WTC11 (cell line): ENCODE measurements around the gene SUSD6. TPM values are rescaled to one million over a fixed set of nuclear protein-coding genes. Genes with fewer than 3 reads are reported as not detected.

Experiments
- ATAC-seq: fragments of 200-7000 bp; cut with Tn5 transposase; 2 replicates; pipeline ENCODE4 v1.10.0; 2021; ENCODE audit warnings: mild to moderate bottlenecking, moderate library complexity
- CTCF ChIA-PET: fragments of 300-600 bp; sonication (Branson Sonifier 250); formaldehyde crosslinking; loops from one replicate; lab custom pipeline; 2021; ENCODE audit warnings: antibody characterized with exemption; lab: Charles Lee
- POLR2A ChIA-PET: fragments of 350-600 bp; sonication (Branson Sonifier 250); formaldehyde crosslinking; loops from one replicate; lab custom pipeline; 2021; ENCODE audit warnings: antibody characterized with exemption; lab: Charles Lee
- DNase-seq: peaks from one replicate; pipeline ENCODE4 v3.0.0; 2021; ENCODE audit warnings: low spot score
- H3K27ac Mint-ChIP-seq: 2 replicates; pipeline ENCODE4 v1.8.0; 2021; ENCODE audit warnings: mixed read lengths
- H3K27me3 Mint-ChIP-seq: 2 replicates; pipeline ENCODE4 v1.8.0; 2021; ENCODE audit warnings: low read depth, mild to moderate bottlenecking, moderate library complexity, mixed read lengths
- H3K36me3 Mint-ChIP-seq: 2 replicates; pipeline ENCODE4 v1.8.0; 2021; ENCODE audit warnings: mixed read lengths
- H3K4me1 Mint-ChIP-seq: 2 replicates; pipeline ENCODE4 v1.8.0; 2022; ENCODE audit warnings: mixed read lengths
- H3K4me3 Mint-ChIP-seq: 2 replicates; pipeline ENCODE4 v1.8.0; 2021; ENCODE audit warnings: mild to moderate bottlenecking, moderate library complexity, mixed read lengths
- H3K9me3 Mint-ChIP-seq: 2 replicates; pipeline ENCODE4 v1.8.0; 2021; ENCODE audit warnings: mixed read lengths
- GRHL2 ChIP-seq: fragments of 250-450 bp; sonication (Bioruptor Pico); IDR thresholded peaks from 2 replicates; pipeline ENCODE4 v1.8.0; 2022; ENCODE audit warnings: mild to moderate bottlenecking, moderate library complexity; ENCODE audit not compliant: insufficient replicate concordance, severe bottlenecking
- KAT7 ChIP-seq: sonication (generic); formaldehyde crosslinking; IDR thresholded peaks from 2 replicates; pipeline ENCODE4 v1.8.1; 2023; ENCODE audit warnings: missing genetic modification reagents, mild to moderate bottlenecking, borderline replicate concordance
- MYBL2 ChIP-seq: sonication (generic); formaldehyde crosslinking; IDR thresholded peaks from 2 replicates; pipeline ENCODE4 v1.8.1; 2023; ENCODE audit warnings: mild to moderate bottlenecking, moderate library complexity, missing genetic modification reagents
- NFATC4 ChIP-seq: fragments of 250-450 bp; sonication (Bioruptor Pico); IDR thresholded peaks from 2 replicates; pipeline ENCODE4 v1.9.0; 2021; ENCODE audit warnings: mild to moderate bottlenecking
- NR1H2 ChIP-seq: sonication (generic); formaldehyde crosslinking; IDR thresholded peaks from 2 replicates; pipeline ENCODE4 v1.9.0; 2021; ENCODE audit warnings: mild to moderate bottlenecking, moderate library complexity, missing genetic modification reagents
- PRRX2 ChIP-seq: fragments of 250-450 bp; sonication (Bioruptor Pico); IDR thresholded peaks from 2 replicates; pipeline ENCODE4 v1.8.0; 2021; ENCODE audit warnings: mild to moderate bottlenecking
- RORB ChIP-seq: fragments of 250-450 bp; sonication (Bioruptor Pico); IDR thresholded peaks from 2 replicates; pipeline ENCODE4 v1.9.0; 2021; ENCODE audit warnings: mild to moderate bottlenecking
- SOX15 ChIP-seq: fragments of 250-450 bp; sonication (Bioruptor Pico); IDR thresholded peaks from 2 replicates; pipeline ENCODE4 v1.9.0; 2021; ENCODE audit warnings: mild to moderate bottlenecking
- ZNF317 ChIP-seq: sonication (generic); formaldehyde crosslinking; IDR thresholded peaks from 2 replicates; pipeline ENCODE4 v1.8.1; 2023; ENCODE audit warnings: low read depth, mild to moderate bottlenecking, moderate library complexity, missing genetic modification reagents, borderline replicate concordance
- ZNF416 ChIP-seq: fragments of 250-450 bp; sonication (Bioruptor Pico); IDR thresholded peaks from 2 replicates; pipeline ENCODE4 v1.9.0; 2021; ENCODE audit warnings: mild to moderate bottlenecking, inconsistent platforms
- total RNA-seq: library from RNA; stranded (reverse); gene quantifications from 3 replicates; pipeline ENCODE4 v1.2.3, GENCODE V29; 2021
- TF ChIP-seq, protein P1 (sequence below): sonication (generic); formaldehyde crosslinking; conservative IDR thresholded peaks from 2 replicates; pipeline ENCODE4 v1.8.1; 2023; ENCODE audit warnings: mild to moderate bottlenecking, low read depth, missing genetic modification reagents, moderate library complexity
- TF ChIP-seq, protein P2 (sequence below): sonication (generic); formaldehyde crosslinking; IDR thresholded peaks from 2 replicates; pipeline ENCODE4 v1.8.0; 2023; ENCODE audit warnings: mild to moderate bottlenecking, missing genetic modification reagents
- TF ChIP-seq, protein P3 (sequence below): sonication (generic); formaldehyde crosslinking; IDR thresholded peaks from 2 replicates; pipeline ENCODE4 v1.8.0; 2022; ENCODE audit warnings: missing genetic modification reagents
- TF ChIP-seq, protein P4 (sequence below): sonication (generic); formaldehyde crosslinking; IDR thresholded peaks from 2 replicates; pipeline ENCODE4 v1.8.1; 2023; ENCODE audit warnings: mild to moderate bottlenecking, moderate library complexity, missing genetic modification reagents
- TF ChIP-seq, protein P5 (sequence below): sonication (generic); formaldehyde crosslinking; IDR thresholded peaks from 2 replicates; pipeline ENCODE4 v1.8.0; 2023; ENCODE audit warnings: missing genetic modification reagents, mild to moderate bottlenecking, borderline replicate concordance
- TF ChIP-seq, protein P6 (sequence below): sonication (generic); formaldehyde crosslinking; IDR thresholded peaks from 2 replicates; pipeline ENCODE4 v1.8.0; 2023; ENCODE audit warnings: missing genetic modification reagents

Gene SUSD6
- total RNA-seq, 1 experiment from 2014 or later: 10.1 TPM

DNA sequence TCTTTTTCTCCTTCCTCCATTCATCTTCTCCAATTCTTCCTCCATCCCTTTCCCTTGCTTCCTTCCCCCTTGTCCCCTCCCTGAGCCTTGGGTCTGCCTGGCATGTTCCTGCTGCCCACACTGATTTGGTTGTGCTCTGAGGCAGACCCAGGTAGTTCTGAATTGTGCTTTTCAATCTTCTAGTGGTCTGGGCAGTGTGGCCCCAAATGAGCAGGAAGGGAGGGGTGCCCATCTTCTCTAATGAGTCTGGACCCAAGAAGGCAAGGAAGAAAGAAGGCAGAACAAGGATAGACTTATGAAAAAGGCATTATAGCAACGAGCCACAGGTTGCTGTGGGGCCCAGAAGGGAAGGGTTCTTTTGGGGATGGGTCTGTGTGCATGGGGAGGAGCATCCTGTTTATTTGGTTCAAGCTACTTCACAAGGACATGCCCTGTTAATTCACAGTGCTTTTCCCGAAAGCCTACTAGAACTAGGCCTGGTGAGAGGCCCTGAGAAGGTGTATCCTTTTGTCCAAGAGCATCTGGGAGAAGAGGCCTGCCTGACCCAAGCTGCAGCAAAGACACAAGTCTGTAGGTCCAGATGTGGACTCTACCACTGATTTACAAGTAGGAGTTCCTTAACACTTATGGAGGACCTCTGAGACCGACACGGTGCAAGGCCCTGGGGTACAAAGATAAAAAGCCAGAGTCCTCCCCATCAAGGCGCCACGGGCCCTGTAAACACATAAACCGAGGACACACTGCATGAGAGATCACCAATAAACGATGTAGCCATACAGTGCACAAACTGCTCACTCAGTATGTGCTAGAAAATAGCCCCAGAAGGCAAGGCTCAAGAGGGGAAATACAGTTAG is 1.1 kb upstream of the SUSD6 start:
- POLR2A ChIA-PET: no interaction called here
- Mint-ChIP-seq H3K36me3 (no peaks in the 10 kb centered on the region), H3K4me3 (peak overlapping the region; percentile 83), H3K9me3 (no peaks in the 10 kb centered on the region), H3K27ac (peak overlapping the region; percentile 34), H3K27me3 (peaks cover 10% of the 10 kb centered on the region)
- ATAC-seq (no peak), DNase-seq (no peak)
- no peak for TF ChIP-seq MYBL2
- TF ChIP-seq, all 79 proteins: peak for 0
- CTCF ChIA-PET: interaction anchor here (0.9 to 1.5 kb wide), 3 partner anchors 26 to 117 kb away, joined by 4 read pairs; no protein-coding TSS in a partner anchor
- peaks cover 36% of the 10 kb centered on the region for H3K4me1 Mint-ChIP-seq

DNA sequence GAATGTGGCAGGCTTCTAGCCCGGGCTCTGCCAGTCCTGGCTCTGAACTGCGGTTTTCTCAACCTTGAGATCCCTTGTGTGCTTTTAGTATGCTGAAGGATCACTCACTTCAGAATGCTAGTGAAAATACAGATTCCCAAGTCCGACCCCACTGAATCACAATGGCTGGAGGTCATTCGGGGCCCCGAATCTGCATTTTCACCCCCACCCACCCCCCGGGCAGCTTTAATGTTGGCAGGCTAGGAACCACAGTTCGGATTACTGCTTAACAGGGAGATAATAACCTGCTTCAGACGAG is 573 bp upstream of the SUSD6 start:
- ATAC-seq (no peak), DNase-seq (no peak)
- ChIA-PET POLR2A (interaction anchor here (0.6 kb wide), 1 partner anchor 16 kb away, joined by 3 read pairs; no protein-coding TSS in a partner anchor), CTCF (interaction anchor here (0.9 to 1.5 kb wide), 2 partner anchors 26 to 116 kb away, joined by 4 read pairs; no protein-coding TSS in a partner anchor)
- peaks cover 10% of the 10 kb centered on the region for H3K27me3 Mint-ChIP-seq
- H3K27ac Mint-ChIP-seq: peak overlapping the region; percentile 60; the same call in 1 of the 2 replicates
- peak overlapping the region; percentile 83 for H3K4me3 Mint-ChIP-seq
- H3K36me3 Mint-ChIP-seq: no peaks in the 10 kb centered on the region
- H3K4me1 Mint-ChIP-seq: peaks cover 39% of the 10 kb centered on the region
- no peaks in the 10 kb centered on the region for H3K9me3 Mint-ChIP-seq
- no peak for TF ChIP-seq ZNF416 (CRISPR knock-in tag)
- no peak for TF ChIP-seq KAT7 (CRISPR knock-in tag)
- TF ChIP-seq NFATC4 (CRISPR knock-in tag): no peak
- TF ChIP-seq, protein P1, sequence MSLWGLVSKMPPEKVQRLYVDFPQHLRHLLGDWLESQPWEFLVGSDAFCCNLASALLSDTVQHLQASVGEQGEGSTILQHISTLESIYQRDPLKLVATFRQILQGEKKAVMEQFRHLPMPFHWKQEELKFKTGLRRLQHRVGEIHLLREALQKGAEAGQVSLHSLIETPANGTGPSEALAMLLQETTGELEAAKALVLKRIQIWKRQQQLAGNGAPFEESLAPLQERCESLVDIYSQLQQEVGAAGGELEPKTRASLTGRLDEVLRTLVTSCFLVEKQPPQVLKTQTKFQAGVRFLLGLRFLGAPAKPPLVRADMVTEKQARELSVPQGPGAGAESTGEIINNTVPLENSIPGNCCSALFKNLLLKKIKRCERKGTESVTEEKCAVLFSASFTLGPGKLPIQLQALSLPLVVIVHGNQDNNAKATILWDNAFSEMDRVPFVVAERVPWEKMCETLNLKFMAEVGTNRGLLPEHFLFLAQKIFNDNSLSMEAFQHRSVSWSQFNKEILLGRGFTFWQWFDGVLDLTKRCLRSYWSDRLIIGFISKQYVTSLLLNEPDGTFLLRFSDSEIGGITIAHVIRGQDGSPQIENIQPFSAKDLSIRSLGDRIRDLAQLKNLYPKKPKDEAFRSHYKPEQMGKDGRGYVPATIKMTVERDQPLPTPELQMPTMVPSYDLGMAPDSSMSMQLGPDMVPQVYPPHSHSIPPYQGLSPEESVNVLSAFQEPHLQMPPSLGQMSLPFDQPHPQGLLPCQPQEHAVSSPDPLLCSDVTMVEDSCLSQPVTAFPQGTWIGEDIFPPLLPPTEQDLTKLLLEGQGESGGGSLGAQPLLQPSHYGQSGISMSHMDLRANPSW (CRISPR knock-in tag): no peak
- TF ChIP-seq, protein P2, sequence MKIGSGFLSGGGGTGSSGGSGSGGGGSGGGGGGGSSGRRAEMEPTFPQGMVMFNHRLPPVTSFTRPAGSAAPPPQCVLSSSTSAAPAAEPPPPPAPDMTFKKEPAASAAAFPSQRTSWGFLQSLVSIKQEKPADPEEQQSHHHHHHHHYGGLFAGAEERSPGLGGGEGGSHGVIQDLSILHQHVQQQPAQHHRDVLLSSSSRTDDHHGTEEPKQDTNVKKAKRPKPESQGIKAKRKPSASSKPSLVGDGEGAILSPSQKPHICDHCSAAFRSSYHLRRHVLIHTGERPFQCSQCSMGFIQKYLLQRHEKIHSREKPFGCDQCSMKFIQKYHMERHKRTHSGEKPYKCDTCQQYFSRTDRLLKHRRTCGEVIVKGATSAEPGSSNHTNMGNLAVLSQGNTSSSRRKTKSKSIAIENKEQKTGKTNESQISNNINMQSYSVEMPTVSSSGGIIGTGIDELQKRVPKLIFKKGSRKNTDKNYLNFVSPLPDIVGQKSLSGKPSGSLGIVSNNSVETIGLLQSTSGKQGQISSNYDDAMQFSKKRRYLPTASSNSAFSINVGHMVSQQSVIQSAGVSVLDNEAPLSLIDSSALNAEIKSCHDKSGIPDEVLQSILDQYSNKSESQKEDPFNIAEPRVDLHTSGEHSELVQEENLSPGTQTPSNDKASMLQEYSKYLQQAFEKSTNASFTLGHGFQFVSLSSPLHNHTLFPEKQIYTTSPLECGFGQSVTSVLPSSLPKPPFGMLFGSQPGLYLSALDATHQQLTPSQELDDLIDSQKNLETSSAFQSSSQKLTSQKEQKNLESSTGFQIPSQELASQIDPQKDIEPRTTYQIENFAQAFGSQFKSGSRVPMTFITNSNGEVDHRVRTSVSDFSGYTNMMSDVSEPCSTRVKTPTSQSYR (CRISPR knock-in tag): no peak
- no peak for TF ChIP-seq RORB (CRISPR knock-in tag)
- TF ChIP-seq, protein P3, sequence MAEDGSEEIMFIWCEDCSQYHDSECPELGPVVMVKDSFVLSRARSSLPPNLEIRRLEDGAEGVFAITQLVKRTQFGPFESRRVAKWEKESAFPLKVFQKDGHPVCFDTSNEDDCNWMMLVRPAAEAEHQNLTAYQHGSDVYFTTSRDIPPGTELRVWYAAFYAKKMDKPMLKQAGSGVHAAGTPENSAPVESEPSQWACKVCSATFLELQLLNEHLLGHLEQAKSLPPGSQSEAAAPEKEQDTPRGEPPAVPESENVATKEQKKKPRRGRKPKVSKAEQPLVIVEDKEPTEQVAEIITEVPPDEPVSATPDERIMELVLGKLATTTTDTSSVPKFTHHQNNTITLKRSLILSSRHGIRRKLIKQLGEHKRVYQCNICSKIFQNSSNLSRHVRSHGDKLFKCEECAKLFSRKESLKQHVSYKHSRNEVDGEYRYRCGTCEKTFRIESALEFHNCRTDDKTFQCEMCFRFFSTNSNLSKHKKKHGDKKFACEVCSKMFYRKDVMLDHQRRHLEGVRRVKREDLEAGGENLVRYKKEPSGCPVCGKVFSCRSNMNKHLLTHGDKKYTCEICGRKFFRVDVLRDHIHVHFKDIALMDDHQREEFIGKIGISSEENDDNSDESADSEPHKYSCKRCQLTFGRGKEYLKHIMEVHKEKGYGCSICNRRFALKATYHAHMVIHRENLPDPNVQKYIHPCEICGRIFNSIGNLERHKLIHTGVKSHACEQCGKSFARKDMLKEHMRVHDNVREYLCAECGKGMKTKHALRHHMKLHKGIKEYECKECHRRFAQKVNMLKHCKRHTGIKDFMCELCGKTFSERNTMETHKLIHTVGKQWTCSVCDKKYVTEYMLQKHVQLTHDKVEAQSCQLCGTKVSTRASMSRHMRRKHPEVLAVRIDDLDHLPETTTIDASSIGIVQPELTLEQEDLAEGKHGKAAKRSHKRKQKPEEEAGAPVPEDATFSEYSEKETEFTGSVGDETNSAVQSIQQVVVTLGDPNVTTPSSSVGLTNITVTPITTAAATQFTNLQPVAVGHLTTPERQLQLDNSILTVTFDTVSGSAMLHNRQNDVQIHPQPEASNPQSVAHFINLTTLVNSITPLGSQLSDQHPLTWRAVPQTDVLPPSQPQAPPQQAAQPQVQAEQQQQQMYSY (CRISPR knock-in tag): no peak
- no peak for TF ChIP-seq SOX15 (CRISPR knock-in tag)
- TF ChIP-seq, protein P4, sequence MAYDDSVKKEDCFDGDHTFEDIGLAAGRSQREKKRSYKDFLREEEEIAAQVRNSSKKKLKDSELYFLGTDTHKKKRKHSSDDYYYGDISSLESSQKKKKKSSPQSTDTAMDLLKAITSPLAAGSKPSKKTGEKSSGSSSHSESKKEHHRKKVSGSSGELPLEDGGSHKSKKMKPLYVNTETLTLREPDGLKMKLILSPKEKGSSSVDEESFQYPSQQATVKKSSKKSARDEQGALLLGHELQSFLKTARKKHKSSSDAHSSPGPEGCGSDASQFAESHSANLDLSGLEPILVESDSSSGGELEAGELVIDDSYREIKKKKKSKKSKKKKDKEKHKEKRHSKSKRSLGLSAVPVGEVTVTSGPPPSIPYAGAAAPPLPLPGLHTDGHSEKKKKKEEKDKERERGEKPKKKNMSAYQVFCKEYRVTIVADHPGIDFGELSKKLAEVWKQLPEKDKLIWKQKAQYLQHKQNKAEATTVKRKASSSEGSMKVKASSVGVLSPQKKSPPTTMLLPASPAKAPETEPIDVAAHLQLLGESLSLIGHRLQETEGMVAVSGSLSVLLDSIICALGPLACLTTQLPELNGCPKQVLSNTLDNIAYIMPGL (CRISPR knock-in tag): no peak
- TF ChIP-seq, protein P5, sequence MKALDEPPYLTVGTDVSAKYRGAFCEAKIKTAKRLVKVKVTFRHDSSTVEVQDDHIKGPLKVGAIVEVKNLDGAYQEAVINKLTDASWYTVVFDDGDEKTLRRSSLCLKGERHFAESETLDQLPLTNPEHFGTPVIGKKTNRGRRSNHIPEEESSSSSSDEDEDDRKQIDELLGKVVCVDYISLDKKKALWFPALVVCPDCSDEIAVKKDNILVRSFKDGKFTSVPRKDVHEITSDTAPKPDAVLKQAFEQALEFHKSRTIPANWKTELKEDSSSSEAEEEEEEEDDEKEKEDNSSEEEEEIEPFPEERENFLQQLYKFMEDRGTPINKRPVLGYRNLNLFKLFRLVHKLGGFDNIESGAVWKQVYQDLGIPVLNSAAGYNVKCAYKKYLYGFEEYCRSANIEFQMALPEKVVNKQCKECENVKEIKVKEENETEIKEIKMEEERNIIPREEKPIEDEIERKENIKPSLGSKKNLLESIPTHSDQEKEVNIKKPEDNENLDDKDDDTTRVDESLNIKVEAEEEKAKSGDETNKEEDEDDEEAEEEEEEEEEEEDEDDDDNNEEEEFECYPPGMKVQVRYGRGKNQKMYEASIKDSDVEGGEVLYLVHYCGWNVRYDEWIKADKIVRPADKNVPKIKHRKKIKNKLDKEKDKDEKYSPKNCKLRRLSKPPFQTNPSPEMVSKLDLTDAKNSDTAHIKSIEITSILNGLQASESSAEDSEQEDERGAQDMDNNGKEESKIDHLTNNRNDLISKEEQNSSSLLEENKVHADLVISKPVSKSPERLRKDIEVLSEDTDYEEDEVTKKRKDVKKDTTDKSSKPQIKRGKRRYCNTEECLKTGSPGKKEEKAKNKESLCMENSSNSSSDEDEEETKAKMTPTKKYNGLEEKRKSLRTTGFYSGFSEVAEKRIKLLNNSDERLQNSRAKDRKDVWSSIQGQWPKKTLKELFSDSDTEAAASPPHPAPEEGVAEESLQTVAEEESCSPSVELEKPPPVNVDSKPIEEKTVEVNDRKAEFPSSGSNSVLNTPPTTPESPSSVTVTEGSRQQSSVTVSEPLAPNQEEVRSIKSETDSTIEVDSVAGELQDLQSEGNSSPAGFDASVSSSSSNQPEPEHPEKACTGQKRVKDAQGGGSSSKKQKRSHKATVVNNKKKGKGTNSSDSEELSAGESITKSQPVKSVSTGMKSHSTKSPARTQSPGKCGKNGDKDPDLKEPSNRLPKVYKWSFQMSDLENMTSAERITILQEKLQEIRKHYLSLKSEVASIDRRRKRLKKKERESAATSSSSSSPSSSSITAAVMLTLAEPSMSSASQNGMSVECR (CRISPR knock-in tag): no peak
- TF ChIP-seq NR1H2 (CRISPR knock-in tag): no peak
- TF ChIP-seq, protein P6, sequence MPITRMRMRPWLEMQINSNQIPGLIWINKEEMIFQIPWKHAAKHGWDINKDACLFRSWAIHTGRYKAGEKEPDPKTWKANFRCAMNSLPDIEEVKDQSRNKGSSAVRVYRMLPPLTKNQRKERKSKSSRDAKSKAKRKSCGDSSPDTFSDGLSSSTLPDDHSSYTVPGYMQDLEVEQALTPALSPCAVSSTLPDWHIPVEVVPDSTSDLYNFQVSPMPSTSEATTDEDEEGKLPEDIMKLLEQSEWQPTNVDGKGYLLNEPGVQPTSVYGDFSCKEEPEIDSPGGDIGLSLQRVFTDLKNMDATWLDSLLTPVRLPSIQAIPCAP (CRISPR knock-in tag): no peak
- TF ChIP-seq ZNF317 (CRISPR knock-in tag): no peak
- no peak for TF ChIP-seq PRRX2 (CRISPR knock-in tag)
- no peak for TF ChIP-seq GRHL2 (CRISPR knock-in tag)
